K562 (cell line): ENCODE results near the gene DELE1. TPM values are rescaled to one million over a fixed set of nuclear protein-coding genes. Genes with fewer than 3 reads are reported as not detected.

Experiments
- ATAC-seq: fragments of 200-7000 bp; cut with Tn5 transposase; 3 replicates; pipeline ENCODE4 v1.9.1; 2020; ENCODE audit warnings: moderate library complexity
- BruUV-seq: library from RNA; stranded (reverse); fragments of 400-500 nt; replicated peaks from 2 replicates; lab custom pipeline; 2021; lab: Mats Ljungman, UMichigan
- CTCF ChIA-PET: fragments of 300-600 bp; formaldehyde crosslinking; extraction: SDS; loops from one replicate; lab custom pipeline; 2021; ENCODE audit warnings: low intra/inter-chr PET ratio; lab: Yijun Ruan, JAX
- POLR2A ChIA-PET: fragments of 300-600, 350-650 bp; sonication (Branson Sonifier 250); formaldehyde crosslinking; extraction: SDS; loops from one replicate; lab custom pipeline; 2021; ENCODE audit warnings: antibody characterized with exemption, inconsistent platforms; lab: Yijun Ruan, JAX
- DNase-seq, 4 experiments: peaks; one replicate each; pipeline versions ENCODE4 v3.0.0 to v3.0.0-alpha.2; 2011 to 2018; ENCODE audit warnings: low spot score in 3 of 4, mixed read lengths in 3 of 4; ENCODE audit errors: extremely low read depth in 1 of 4
- FAIRE-seq: peaks from 2 replicates; lab custom pipeline; 2011; peaks lifted over from hg19 to GRCh38; lab: Jason Lieb, UNC
- H2AFZ ChIP-seq: 2 replicates; pipeline ENCODE4 v1.6.0; 2011; ENCODE audit warnings: low read depth, low read length, control low read depth, inconsistent platforms
- H3K27ac ChIP-seq: fragments of 200-600 bp; 3 replicates; pipeline ENCODE4 v1.8.0; 2011; ENCODE audit warnings: low read depth, mild to moderate bottlenecking, control low read depth, inconsistent platforms, low read length, moderate library complexity, mixed read lengths; ENCODE audit errors: extremely low read depth
- H3K27me3 ChIP-seq, 2 experiments: fragments of 300-600 bp in 1 of 2; 2 replicates in 1 of 2; 3 replicates in 1 of 2; pipeline versions ENCODE4 v1.6.0 to v1.8.0; 2011; ENCODE audit warnings: inconsistent platforms in 2 of 2, low read length in 2 of 2, mild to moderate bottlenecking in 1 of 2, mixed read lengths in 1 of 2, moderate library complexity in 1 of 2; ENCODE audit not compliant: control insufficient read depth in 2 of 2, insufficient read depth in 2 of 2
- H3K36me3 ChIP-seq: fragments of 300-600 bp; 3 replicates; pipeline ENCODE4 v1.8.0; 2011; ENCODE audit warnings: mild to moderate bottlenecking, low read length, inconsistent platforms; ENCODE audit not compliant: control insufficient read depth, insufficient read depth
- H3K4me1 ChIP-seq, 2 experiments: fragments of 200-600 bp in 1 of 2; replicated peaks in 1 of 2; 2 replicates in 1 of 2; 3 replicates in 1 of 2; pipeline versions ENCODE4 v1.5.1 to v1.8.0; 2011; ENCODE audit warnings: inconsistent platforms in 2 of 2, low read length in 2 of 2, mild to moderate bottlenecking in 1 of 2, mixed read lengths in 1 of 2, moderate library complexity in 1 of 2; ENCODE audit not compliant: control insufficient read depth in 2 of 2, insufficient read depth in 2 of 2
- H3K4me2 ChIP-seq: 2 replicates; pipeline ENCODE4 v1.6.1; 2011; ENCODE audit warnings: low read length, control low read depth, inconsistent platforms, mixed read lengths; ENCODE audit not compliant: insufficient read depth
- H3K4me3 ChIP-seq: fragments of 200-600 bp; sonication (generic), shearing (Covaris generic); 2 replicates; pipeline ENCODE4 v1.5.1; 2016; ENCODE audit warnings: control low read depth, inconsistent platforms
- H3K79me2 ChIP-seq: fragments of 200-600 bp; 3 replicates; pipeline ENCODE4 v1.8.0; 2011; ENCODE audit warnings: low read length, inconsistent platforms; ENCODE audit not compliant: control insufficient read depth, insufficient read depth
- H3K9ac ChIP-seq, 2 experiments: 2 replicates each; pipeline versions ENCODE4 v1.6.0 to v1.6.1; 2011; ENCODE audit warnings: low read depth in 2 of 2, low read length in 2 of 2, control low read depth in 1 of 2, inconsistent platforms in 1 of 2, mild to moderate bottlenecking in 1 of 2, mixed read lengths in 1 of 2; ENCODE audit not compliant: insufficient read depth in 1 of 2
- H3K9me1 ChIP-seq: one replicate; pipeline ENCODE4 v1.6.0; 2011; ENCODE audit warnings: inconsistent platforms, mild to moderate bottlenecking, low read length, moderate library complexity; ENCODE audit not compliant: control insufficient read depth, insufficient read depth
- H3K9me3 ChIP-seq: replicated peaks from 2 replicates; pipeline ENCODE4 v1.5.1; 2011; ENCODE audit warnings: low read depth, low read length, inconsistent platforms; ENCODE audit not compliant: control insufficient read depth, insufficient read depth
- H4K20me1 ChIP-seq: replicated peaks from 2 replicates; pipeline ENCODE4 v1.6.1; 2011; ENCODE audit warnings: low read length, inconsistent platforms, mixed read lengths; ENCODE audit not compliant: control insufficient read depth, insufficient read depth
- HDAC6 ChIP-seq: IDR thresholded peaks from 2 replicates; pipeline ENCODE4 v1.6.1; 2012; ENCODE audit warnings: low read depth, mild to moderate bottlenecking, control low read depth, inconsistent platforms, low read length, moderate library complexity
- NRF1 ChIP-seq, 2 experiments: fragments of 450-650 bp; IDR thresholded peaks in 1 of 2; conservative IDR thresholded peaks in 1 of 2; 2 replicates each; pipeline ENCODE4 v1.6.1; 2014; ENCODE audit warnings: mild to moderate bottlenecking in 2 of 2
- WGBS: fragments of 100-300 bp; shearing (Covaris generic); methylation state at CpG from one replicate; pipeline ENCODE4 v1.1.6; 2016; ENCODE audit warnings: low coverage, mixed read lengths; ENCODE audit not compliant: insufficient coverage; ENCODE audit errors: missing lambda C conversion rate; 5-methylcytosine and 5-hydroxymethylcytosine counted together
- in situ Hi-C: fragments of 300-500 bp; cut with MboI; formaldehyde crosslinking; loops from 4 replicates; pipeline ENCODE4 v1.15.0; 2018; ENCODE audit warnings: inconsistent platforms, mixed read lengths
- intact Hi-C: fragments of 100-400 bp; cut with micrococcal nuclease; formaldehyde crosslinking; loops from 2 replicates; pipeline ENCODE4 v1.14.2; 2022
- polyA plus RNA-seq, 8 experiments: library from polyadenylated mRNA; depleted of rRNA in 4 of 8; stranded (reverse) in 5 of 8; unstranded in 3 of 8; fragments of >200 nt; fragmentation: Nextera tagmentation in 2 of 8; fragmentation: Illumina TruSeq in 1 of 8; extraction: Ambion mirVana in 2 of 8; extraction: Trizol in 1 of 8; gene quantifications; 2 replicates each; pipeline versions ENCODE4 v1.2.1 to v1.2.3, GENCODE V29; 2011 to 2014; ENCODE audit warnings: inconsistent platforms in 1 of 8, missing spikeins in 1 of 8
- total RNA-seq, 7 experiments: library from RNA; depleted of rRNA in 6 of 7; stranded (reverse); fragments of >200 nt in 6 of 7; fragmentation: Illumina TruSeq in 2 of 7; extraction: Trizol in 2 of 7; gene quantifications; 2 replicates each; pipeline versions ENCODE4 v1.2.1 to v1.2.3, GENCODE V29; 2011 to 2021; ENCODE audit warnings: low replicate concordance in 1 of 7
- TF ChIP-seq, protein P1 (sequence below): conservative IDR thresholded peaks from 2 replicates; pipeline ENCODE4 v1.6.1; 2011; ENCODE audit warnings: low read depth, mild to moderate bottlenecking, low read length; ENCODE audit not compliant: control insufficient read depth
- TF ChIP-seq, protein P2 (sequence below): fragments of 250-450 bp; sonication (Bioruptor Pico); IDR thresholded peaks from 2 replicates; pipeline ENCODE4 v1.4.0; 2020; ENCODE audit warnings: borderline replicate concordance
- TF ChIP-seq, protein P3 (sequence below), 2 experiments: fragments of 450-650 bp in 1 of 2; sonication (generic) in 1 of 2; formaldehyde crosslinking in 1 of 2; IDR thresholded peaks in 1 of 2; conservative IDR thresholded peaks in 1 of 2; 2 replicates each; pipeline versions ENCODE4 v1.6.1 to v1.8.1; 2016 to 2023; ENCODE audit warnings: mild to moderate bottlenecking in 2 of 2, moderate library complexity in 2 of 2, inconsistent platforms in 1 of 2, missing genetic modification reagents in 1 of 2
- TF ChIP-seq, protein P4 (sequence below): fragments of 450-650 bp; formaldehyde crosslinking; IDR thresholded peaks from 2 replicates; pipeline ENCODE4 v1.4.0; 2020; ENCODE audit warnings: mild to moderate bottlenecking
- TF ChIP-seq, protein P5 (sequence below), 2 experiments: fragments of 450-650 bp in 1 of 2; sonication (generic) in 1 of 2; formaldehyde crosslinking; conservative IDR thresholded peaks; 2 replicates each; pipeline versions ENCODE4 v1.4.0 to v1.8.1; 2020 to 2022; ENCODE audit warnings: mild to moderate bottlenecking in 1 of 2, missing genetic modification reagents in 1 of 2

DELE1 gene
- total and polyA plus RNA-seq, 9 of the 15 experiments (the other 6 are each of a cell fraction or from before 2014, with no cell fraction given) = 16.6 to 74.4 (median 49.8) TPM

DNA sequence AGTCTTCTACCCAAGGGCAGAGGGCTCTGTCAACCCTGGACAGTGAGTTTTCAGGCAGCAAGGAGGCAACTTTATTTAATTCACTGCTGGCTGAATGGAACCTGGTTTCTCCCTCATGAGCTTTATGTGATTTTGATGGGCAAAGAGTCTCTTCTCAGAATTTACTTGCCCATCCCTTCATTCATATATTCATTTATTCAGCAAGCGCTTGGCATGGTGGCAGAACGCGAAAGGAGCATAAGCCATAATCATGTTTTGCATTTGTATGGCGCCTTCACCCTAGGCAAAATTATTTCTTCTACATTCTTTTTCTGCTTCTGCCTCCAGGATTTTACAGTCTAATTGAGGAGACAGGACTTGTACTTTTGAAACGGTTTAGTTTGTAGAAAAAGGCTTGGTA, 8.0 kb downstream of the DELE1 start:
- H3K4me2 ChIP-seq = no peak overlapping the region
- H3K9me1 ChIP-seq = peaks cover 3% of the 10 kb centered on the region
- WGBS = 93% methylated on average over 5 of the region's 5 CpGs
- no TSS peak for BruUV-seq
- TF ChIP-seq, protein P1, sequence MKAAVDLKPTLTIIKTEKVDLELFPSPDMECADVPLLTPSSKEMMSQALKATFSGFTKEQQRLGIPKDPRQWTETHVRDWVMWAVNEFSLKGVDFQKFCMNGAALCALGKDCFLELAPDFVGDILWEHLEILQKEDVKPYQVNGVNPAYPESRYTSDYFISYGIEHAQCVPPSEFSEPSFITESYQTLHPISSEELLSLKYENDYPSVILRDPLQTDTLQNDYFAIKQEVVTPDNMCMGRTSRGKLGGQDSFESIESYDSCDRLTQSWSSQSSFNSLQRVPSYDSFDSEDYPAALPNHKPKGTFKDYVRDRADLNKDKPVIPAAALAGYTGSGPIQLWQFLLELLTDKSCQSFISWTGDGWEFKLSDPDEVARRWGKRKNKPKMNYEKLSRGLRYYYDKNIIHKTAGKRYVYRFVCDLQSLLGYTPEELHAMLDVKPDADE = no peak
- TF ChIP-seq HDAC6 = no peak
- TF ChIP-seq, protein P2, sequence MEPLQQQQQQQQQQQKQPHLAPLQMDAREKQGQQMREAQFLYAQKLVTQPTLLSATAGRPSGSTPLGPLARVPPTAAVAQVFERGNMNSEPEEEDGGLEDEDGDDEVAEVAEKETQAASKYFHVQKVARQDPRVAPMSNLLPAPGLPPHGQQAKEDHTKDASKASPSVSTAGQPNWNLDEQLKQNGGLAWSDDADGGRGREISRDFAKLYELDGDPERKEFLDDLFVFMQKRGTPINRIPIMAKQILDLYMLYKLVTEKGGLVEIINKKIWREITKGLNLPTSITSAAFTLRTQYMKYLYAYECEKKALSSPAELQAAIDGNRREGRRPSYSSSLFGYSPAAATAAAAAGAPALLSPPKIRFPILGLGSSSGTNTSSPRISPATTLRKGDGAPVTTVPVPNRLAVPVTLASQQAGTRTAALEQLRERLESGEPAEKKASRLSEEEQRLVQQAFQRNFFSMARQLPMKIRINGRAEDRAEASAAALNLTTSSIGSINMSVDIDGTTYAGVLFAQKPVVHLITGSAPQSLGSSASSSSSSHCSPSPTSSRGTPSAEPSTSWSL (CRISPR knock-in tag) = no peak
- TF ChIP-seq, protein P3, sequence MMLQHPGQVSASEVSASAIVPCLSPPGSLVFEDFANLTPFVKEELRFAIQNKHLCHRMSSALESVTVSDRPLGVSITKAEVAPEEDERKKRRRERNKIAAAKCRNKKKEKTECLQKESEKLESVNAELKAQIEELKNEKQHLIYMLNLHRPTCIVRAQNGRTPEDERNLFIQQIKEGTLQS (IDR thresholded peaks at IDR 0.05) = no peak
- TF ChIP-seq, protein P3 (CRISPR knock-in tag; conservative IDR thresholded peaks at IDR 0.05) = no peak
- TF ChIP-seq, protein P4, sequence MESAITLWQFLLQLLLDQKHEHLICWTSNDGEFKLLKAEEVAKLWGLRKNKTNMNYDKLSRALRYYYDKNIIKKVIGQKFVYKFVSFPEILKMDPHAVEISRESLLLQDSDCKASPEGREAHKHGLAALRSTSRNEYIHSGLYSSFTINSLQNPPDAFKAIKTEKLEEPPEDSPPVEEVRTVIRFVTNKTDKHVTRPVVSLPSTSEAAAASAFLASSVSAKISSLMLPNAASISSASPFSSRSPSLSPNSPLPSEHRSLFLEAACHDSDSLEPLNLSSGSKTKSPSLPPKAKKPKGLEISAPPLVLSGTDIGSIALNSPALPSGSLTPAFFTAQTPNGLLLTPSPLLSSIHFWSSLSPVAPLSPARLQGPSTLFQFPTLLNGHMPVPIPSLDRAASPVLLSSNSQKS = no peak
- TF ChIP-seq, protein P5, sequence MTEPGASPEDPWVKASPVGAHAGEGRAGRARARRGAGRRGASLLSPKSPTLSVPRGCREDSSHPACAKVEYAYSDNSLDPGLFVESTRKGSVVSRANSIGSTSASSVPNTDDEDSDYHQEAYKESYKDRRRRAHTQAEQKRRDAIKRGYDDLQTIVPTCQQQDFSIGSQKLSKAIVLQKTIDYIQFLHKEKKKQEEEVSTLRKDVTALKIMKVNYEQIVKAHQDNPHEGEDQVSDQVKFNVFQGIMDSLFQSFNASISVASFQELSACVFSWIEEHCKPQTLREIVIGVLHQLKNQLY (CRISPR knock-in tag; conservative IDR thresholded peaks at IDR 0.05) = no peak
- no peak for TF ChIP-seq NRF1 (conservative IDR thresholded peaks at IDR 0.05 in 1 of 2, IDR thresholded peaks at IDR 0.05 in 1 of 2)
- H3K9me3 ChIP-seq = no peaks in the 10 kb centered on the region
- H3K9ac ChIP-seq = no peak overlapping the region
- ChIA-PET CTCF (no interaction called here), POLR2A (interaction anchor here (0.6 to 0.7 kb wide), 3 partner anchors 11 to 231 kb away, joined by 3 to 4 read pairs (median 3); no protein-coding TSS in a partner anchor)
- H3K27ac ChIP-seq = no peak overlapping the region
- peaks cover 92% of the 10 kb centered on the region for H3K36me3 ChIP-seq
- in situ Hi-C loops (no loop called here), intact Hi-C loops (no loop called here)
- H3K4me1 ChIP-seq = no peaks in the 10 kb centered on the region
- FAIRE-seq (no peak), DNase-seq (no peak), ATAC-seq (no peak)
- H3K79me2 ChIP-seq = no peaks in the 10 kb centered on the region
- H4K20me1 ChIP-seq = no peaks in the 10 kb centered on the region
- H3K27me3 ChIP-seq = no peaks in the 10 kb centered on the region
- H2AFZ ChIP-seq = no peak overlapping the region
- no peak overlapping the region for H3K4me3 ChIP-seq
